Neural crest cell (in vitro differentiated cells): Measurements from ENCODE around the gene PWWP2A. TPM values are rescaled to one million over a fixed set of nuclear protein-coding genes. Genes with fewer than 3 reads are reported as not detected.

Experiments
- DNase-seq: peaks from one replicate; pipeline ENCODE4 v3.0.0; 2021; ENCODE audit warnings: low read depth, mixed read lengths, low spot score
- H3K27ac Mint-ChIP-seq: one replicate; pipeline ENCODE4 v1.8.0; 2021; ENCODE audit warnings: mild to moderate bottlenecking, mixed read lengths; ENCODE audit not compliant: unreplicated experiment
- H3K27me3 Mint-ChIP-seq: 2 replicates; pipeline ENCODE4 v1.8.0; 2021; ENCODE audit warnings: low read depth, mild to moderate bottlenecking, mixed read lengths
- H3K36me3 Mint-ChIP-seq: 2 replicates; pipeline ENCODE4 v1.8.0; 2021; ENCODE audit warnings: low read depth, mild to moderate bottlenecking, mixed read lengths
- H3K4me1 Mint-ChIP-seq: 2 replicates; pipeline ENCODE4 v1.8.0; 2021; ENCODE audit warnings: mixed read lengths
- H3K4me3 Mint-ChIP-seq: one replicate; pipeline ENCODE4 v1.8.0; 2021; ENCODE audit warnings: mild to moderate bottlenecking, mixed read lengths
- H3K9me3 Mint-ChIP-seq: 2 replicates; pipeline ENCODE4 v1.8.0; 2021; ENCODE audit warnings: mixed read lengths
- total RNA-seq: library from RNA; stranded (reverse); gene quantifications from 2 replicates; pipeline ENCODE4 v1.2.1, GENCODE V29; 2021
- TF ChIP-seq, protein P1 (sequence below): fragments of 200-600 bp; sonication (generic); conservative IDR thresholded peaks from 2 replicates; pipeline ENCODE4 v1.5.0; 2021; ENCODE audit warnings: antibody characterized with exemption, mild to moderate bottlenecking

PWWP2A gene
- total RNA-seq, 1 donor from 2014 or later: 31.6 TPM

GRCh38 chr5:160060001-160060400 is 59.2 kb downstream of the PWWP2A start:
- Mint-ChIP-seq H3K9me3 (peaks cover 2% of the 10 kb centered on the region), H3K4me3 (no peak overlapping the region), H3K27me3 (no peaks in the 10 kb centered on the region), H3K27ac (no peak overlapping the region), H3K36me3 (peaks cover 26% of the 10 kb centered on the region), H3K4me1 (no peaks in the 10 kb centered on the region)
- no peak for DNase-seq
- TF ChIP-seq, protein P1, sequence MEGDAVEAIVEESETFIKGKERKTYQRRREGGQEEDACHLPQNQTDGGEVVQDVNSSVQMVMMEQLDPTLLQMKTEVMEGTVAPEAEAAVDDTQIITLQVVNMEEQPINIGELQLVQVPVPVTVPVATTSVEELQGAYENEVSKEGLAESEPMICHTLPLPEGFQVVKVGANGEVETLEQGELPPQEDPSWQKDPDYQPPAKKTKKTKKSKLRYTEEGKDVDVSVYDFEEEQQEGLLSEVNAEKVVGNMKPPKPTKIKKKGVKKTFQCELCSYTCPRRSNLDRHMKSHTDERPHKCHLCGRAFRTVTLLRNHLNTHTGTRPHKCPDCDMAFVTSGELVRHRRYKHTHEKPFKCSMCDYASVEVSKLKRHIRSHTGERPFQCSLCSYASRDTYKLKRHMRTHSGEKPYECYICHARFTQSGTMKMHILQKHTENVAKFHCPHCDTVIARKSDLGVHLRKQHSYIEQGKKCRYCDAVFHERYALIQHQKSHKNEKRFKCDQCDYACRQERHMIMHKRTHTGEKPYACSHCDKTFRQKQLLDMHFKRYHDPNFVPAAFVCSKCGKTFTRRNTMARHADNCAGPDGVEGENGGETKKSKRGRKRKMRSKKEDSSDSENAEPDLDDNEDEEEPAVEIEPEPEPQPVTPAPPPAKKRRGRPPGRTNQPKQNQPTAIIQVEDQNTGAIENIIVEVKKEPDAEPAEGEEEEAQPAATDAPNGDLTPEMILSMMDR: no peak

DNA sequence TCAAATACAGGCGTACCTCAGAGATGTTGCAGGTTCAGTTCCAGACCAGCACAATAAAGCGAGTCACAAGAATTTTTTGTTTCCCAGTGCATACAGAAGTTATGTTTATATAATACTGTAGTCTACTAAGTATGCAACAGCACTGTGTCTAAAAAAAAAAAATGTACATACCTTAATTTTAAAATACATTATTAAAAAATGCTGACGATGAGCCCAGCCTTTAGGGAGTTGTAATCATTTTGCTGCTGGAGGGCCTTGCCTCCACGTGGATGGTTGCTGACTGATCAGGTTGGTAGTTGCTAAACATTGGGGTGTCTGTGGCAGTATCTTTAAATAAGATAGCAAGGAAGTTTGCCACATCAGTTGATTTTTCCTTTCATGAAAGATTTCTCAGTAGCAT is 62.0 kb downstream of the PWWP2A start:
- Mint-ChIP-seq H3K36me3 (peaks cover 23% of the 10 kb centered on the region), H3K9me3 (peaks cover 2% of the 10 kb centered on the region), H3K4me3 (no peak overlapping the region), H3K27me3 (no peaks in the 10 kb centered on the region), H3K27ac (no peak overlapping the region), H3K4me1 (no peaks in the 10 kb centered on the region)
- DNase-seq: no peak
- TF ChIP-seq, protein P1: no peak

DNA sequence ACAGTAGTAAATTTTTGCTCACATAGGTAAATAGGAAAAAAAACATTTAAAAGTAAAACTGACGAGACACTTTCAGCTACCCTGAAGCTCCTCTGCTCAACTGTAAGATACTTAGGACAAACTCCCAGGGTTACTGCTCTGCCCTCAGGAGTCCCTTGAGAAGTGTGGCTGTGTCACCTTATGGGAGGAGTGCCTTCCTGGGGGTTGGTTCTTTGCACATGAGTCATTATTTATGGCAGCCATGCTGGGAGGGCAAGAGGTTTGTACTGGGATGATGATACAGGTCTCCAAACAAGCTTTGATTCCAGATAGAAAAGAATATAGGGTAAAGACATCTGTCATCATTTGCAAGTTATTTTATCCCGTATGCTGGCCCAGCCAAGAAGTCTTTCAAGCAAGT is 64.4 kb downstream of the PWWP2A start:
- DNase-seq: no peak
- Mint-ChIP-seq H3K9me3 (peaks cover 2% of the 10 kb centered on the region), H3K4me1 (no peaks in the 10 kb centered on the region), H3K27ac (no peak overlapping the region), H3K4me3 (no peak overlapping the region), H3K36me3 (peaks cover 23% of the 10 kb centered on the region), H3K27me3 (no peaks in the 10 kb centered on the region)
- TF ChIP-seq, protein P1: no peak

DNA sequence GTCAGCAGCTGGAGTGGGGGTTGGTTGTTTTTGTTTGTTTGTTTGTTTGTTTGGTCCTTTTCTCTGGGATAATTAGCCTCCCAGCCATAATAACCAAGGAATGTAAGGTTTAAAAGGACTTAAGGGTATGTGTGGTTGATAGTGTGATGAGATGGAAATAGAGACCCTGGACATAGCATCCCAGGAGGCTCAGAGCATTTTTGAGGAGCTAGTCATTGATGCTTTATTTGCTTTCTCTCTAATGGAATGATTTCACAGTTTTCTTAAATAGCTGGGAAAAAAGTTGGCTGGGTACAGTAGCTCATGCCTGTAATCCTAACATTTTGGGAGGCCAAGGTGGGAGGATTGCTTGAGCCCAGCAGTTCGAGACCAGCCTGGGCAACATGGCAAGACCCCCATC is 65.2 kb downstream of the PWWP2A start:
- H3K27ac Mint-ChIP-seq: no peak overlapping the region
- peaks cover 2% of the 10 kb centered on the region for H3K9me3 Mint-ChIP-seq
- TF ChIP-seq, protein P1: no peak

DNA sequence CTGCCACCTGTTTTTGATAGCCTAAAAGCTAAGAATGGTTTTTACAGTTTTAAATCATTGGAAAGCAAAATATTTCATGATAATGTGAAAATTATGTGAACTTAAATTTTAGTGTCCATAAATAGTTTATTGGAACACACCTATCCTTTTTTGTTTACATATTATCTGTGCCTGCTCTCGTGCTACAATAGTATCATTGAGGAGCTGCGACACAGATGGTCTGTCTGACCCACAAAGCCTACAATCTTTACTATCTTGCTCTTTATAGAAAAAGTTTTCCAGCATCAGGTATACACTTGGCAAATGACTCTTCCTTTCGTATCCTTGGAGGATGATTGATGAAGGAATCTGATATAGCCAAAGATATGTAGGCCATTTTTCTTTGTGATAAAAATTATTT is 70.2 kb downstream of the PWWP2A start:
- H3K9me3 Mint-ChIP-seq: no peaks in the 10 kb centered on the region
- no peak for DNase-seq
- H3K27ac Mint-ChIP-seq: no peak overlapping the region
- TF ChIP-seq, protein P1: no peak
- H3K36me3 Mint-ChIP-seq: peaks cover 4% of the 10 kb centered on the region
- no peak overlapping the region for H3K4me3 Mint-ChIP-seq
- H3K27me3 Mint-ChIP-seq: no peaks in the 10 kb centered on the region
- H3K4me1 Mint-ChIP-seq: peaks cover 15% of the 10 kb centered on the region

More for the DNA sequence above, 65.2 kb downstream of the PWWP2A start:
- H3K4me1 Mint-ChIP-seq: no peaks in the 10 kb centered on the region
- peaks cover 18% of the 10 kb centered on the region for H3K36me3 Mint-ChIP-seq
- no peaks in the 10 kb centered on the region for H3K27me3 Mint-ChIP-seq
- H3K4me3 Mint-ChIP-seq: no peak overlapping the region
- DNase-seq: no peak

DNA sequence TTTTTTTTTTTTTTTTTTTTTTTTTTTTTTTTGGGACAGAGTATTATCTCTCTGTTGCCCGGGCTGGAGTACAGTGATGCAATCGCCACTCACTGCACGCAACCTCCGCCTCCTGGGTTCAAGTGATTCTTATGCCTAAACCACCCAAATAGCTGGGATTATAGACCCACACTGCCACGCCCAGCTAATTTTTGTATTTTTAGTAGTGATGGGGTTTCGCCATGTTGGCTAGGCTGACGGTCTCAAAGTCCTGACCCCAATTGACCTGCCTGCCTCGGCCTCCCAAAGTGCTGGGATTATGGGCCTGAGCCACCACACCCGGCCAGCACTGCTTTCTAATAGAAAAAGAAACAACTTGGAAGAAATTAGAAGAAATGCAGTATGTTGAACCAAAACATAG is 71.1 kb downstream of the PWWP2A start:
- peaks cover 17% of the 10 kb centered on the region for H3K4me1 Mint-ChIP-seq
- TF ChIP-seq, protein P1: no peak
- no peak overlapping the region for H3K27ac Mint-ChIP-seq
- H3K4me3 Mint-ChIP-seq: no peak overlapping the region
- no peaks in the 10 kb centered on the region for H3K27me3 Mint-ChIP-seq
- no peak for DNase-seq
- peaks cover 4% of the 10 kb centered on the region for H3K36me3 Mint-ChIP-seq
- H3K9me3 Mint-ChIP-seq: no peaks in the 10 kb centered on the region
